MG63 (cell line): ENCODE measurements around the gene DGUOK. TPM values are rescaled to one million over a fixed set of nuclear protein-coding genes. Genes with fewer than 3 reads are reported as not detected.
"Not testable (repeated sequence)": the region's sequence is repeated elsewhere in the genome, so short reads cannot be mapped to it uniquely, and the experiment has no call there.

Source experiments
- DNase-seq: peaks from one replicate; pipeline ENCODE4 v3.0.0-alpha.2; 2020
- H3K27me3 ChIP-seq: fragments of 250-450 bp; sonication (Bioruptor Pico); 2 replicates; pipeline ENCODE4 v1.5.1; 2020; ENCODE audit warnings: mild to moderate bottlenecking, moderate library complexity
- H3K36me3 ChIP-seq: fragments of 250-450 bp; sonication (Bioruptor Pico); 2 replicates; pipeline ENCODE4 v1.5.1; 2020; ENCODE audit warnings: mild to moderate bottlenecking, moderate library complexity
- H3K4me3 ChIP-seq: fragments of 250-450 bp; sonication (Bioruptor Pico); 2 replicates; pipeline ENCODE4 v1.5.1; 2020; ENCODE audit warnings: mild to moderate bottlenecking, moderate library complexity
- H3K9me3 ChIP-seq: fragments of 250-450 bp; sonication (Bioruptor Pico); 2 replicates; pipeline ENCODE4 v1.5.1; 2020; ENCODE audit warnings: mild to moderate bottlenecking, moderate library complexity
- total RNA-seq: library from RNA; depleted of rRNA; stranded (reverse); fragments of >200 nt; shearing (Covaris generic); gene quantifications from 2 replicates; pipeline ENCODE4 v1.2.3, GENCODE V29; 2014; ENCODE audit warnings: low replicate concordance

Gene DGUOK
- total RNA-seq, 1 experiment from 2014 or later: 51.8 TPM

DNA sequence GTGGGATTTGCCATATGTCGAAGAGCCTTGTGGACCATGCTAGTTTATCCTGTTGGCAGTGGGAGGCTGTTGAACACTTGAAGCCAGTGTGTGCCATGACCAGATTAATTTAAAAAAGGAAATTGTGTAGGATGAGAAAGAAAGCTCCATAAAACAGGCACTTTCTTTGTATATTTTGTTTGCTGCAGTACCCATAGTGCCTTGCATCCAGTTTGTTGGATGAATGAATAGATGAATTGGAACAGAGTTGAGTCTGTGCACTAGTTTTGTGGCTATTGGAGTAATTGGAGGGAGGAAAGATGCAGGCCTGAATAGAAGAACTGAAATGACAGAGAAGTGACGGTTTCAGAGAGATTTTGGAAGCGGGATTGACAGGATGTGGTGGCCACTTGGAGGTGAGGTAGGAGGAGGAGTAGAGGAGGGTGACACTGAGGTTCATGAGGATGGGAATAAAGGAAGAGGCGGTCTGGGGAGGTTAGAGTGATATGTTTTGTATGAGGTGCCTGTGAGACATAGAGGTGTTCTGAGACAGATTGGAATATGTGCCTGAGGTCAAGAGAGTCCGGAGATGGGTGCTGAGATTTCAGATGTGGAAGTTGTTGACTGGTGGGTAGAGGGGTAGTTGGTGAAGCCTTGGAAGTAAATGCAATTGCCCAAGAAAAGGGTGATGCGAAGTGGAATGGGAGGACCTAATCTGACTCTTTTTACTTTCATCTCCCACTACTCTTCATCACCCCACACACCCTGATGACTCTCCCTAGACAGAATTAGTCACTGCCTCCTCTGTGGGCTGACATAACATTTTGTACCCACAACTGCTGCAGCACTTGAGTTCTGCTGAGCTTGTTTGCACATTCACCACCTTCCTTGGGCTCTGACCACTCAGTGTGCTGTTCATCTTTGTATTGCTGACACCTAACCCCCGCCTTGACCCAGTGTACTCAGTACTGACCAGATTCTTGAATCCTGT is 5.1 kb downstream of the DGUOK start:
- Histone ChIP-seq H3K9me3 (no peaks in the 10 kb centered on the region), H3K4me3 (no peak overlapping the region), H3K36me3 (peaks cover 37% of the 10 kb centered on the region), H3K27me3 (no peaks in the 10 kb centered on the region)
- peak; percentile 17 for DNase-seq

DNA sequence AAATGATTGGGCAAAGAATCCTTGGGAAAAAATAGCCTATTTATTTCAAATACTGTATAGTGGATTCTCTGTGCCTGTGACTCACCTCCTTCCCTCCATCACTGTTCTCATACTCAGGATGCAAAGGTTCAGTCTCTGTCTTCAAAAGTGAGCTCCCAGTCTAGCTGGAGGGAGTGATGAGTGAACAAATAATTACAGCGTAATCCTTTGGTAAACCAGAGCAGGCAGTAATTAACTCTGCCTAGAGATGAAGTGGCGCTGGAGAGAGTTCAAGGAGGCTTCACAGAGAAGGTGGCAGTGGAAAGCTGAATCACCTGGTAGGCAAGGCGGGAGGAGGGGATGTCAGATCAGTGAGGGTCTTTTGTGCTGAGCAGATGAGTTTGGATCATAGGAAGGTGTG is 6.5 kb downstream of the DGUOK start:
- H3K27me3 ChIP-seq: no peaks in the 10 kb centered on the region
- no peak overlapping the region for H3K4me3 ChIP-seq
- peaks cover 38% of the 10 kb centered on the region for H3K36me3 ChIP-seq
- DNase-seq: no peak
- no peaks in the 10 kb centered on the region for H3K9me3 ChIP-seq

DNA sequence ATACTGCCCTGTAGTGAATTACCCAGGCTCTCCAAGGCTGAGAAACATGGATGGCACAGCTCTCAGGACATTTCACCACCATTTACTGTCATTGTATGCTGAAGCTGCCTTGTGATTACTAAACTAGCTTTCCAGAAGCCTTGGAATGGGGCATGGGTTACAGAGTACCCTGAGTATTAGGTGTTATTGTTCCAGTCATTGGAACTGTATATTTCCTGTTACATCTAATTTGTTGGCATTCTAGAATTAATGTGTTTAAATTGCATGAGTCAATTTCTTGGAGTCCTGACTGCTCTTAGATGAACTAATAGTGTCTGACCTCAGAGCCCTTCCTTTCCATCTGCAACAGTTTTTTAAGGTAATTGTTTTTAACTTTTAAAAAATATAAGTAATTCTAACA is 9.0 kb downstream of the DGUOK start:
- Histone ChIP-seq H3K4me3 (no peak overlapping the region), H3K27me3 (no peaks in the 10 kb centered on the region), H3K36me3 (peaks cover 42% of the 10 kb centered on the region)

DNA sequence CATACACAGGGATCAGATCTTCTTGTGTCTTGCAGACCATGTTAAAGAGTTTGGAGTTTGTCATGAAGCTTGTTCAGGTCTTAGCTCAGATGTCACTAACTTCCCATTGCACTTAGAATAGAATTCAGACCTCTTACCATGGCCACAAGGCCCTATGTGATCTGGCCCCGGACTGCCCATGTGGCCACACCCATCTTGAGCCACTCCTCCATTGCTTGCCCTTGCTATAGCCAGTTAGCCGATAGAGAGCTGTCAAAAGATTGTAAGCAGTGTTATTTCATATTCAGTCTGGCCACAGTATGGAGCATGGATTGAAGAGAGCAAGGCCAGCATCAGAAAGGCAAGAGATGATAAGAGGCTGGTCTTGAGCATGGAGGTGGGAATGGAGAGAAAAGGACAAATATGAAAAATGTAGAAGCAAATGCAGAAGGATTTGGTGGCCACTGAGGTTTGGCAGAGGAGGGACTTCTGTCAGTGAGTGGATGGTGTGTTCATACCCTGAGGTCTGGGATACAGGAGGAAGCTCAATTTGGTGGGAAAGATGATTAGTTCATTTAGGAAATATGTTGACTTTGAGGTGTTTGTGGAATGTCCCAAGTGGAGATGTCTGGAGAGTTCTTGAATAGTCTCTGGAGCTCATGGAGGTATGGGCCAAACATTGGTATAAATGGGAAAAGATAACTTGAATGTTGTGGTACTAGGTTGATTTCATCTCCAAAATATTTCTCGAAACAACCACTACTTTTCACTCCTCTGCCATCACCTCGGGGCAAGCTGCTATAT is 10.6 kb downstream of the DGUOK start:
- Histone ChIP-seq H3K9me3 (no peaks in the 10 kb centered on the region), H3K36me3 (peaks cover 47% of the 10 kb centered on the region), H3K4me3 (no peak overlapping the region), H3K27me3 (no peaks in the 10 kb centered on the region)
- no peak for DNase-seq

More for the DNA sequence above, 9.0 kb downstream of the DGUOK start:
- H3K9me3 ChIP-seq: no peaks in the 10 kb centered on the region
- DNase-seq: no peak

DNA sequence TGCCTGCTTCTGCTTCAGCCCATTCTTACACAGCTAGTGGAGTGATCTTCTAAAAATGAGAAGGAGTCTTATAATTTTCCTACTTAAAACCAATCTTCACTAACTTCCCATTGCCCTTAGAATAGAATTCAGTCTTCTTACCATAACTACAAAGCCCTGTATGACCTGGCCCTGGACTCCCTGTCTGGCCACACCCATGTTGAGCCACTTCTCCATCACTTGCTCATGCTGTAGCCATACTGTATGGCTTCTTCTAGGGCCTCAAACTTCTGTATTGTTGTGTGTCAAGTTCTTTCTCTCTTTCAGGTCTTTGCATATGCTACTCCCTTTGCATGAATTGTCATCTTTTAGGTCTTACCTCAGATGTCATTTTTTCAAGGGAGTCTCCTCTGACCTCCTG is 11.2 kb downstream of the DGUOK start:
- H3K36me3 ChIP-seq: peaks cover 46% of the 10 kb centered on the region
- DNase-seq: no peak

DNA sequence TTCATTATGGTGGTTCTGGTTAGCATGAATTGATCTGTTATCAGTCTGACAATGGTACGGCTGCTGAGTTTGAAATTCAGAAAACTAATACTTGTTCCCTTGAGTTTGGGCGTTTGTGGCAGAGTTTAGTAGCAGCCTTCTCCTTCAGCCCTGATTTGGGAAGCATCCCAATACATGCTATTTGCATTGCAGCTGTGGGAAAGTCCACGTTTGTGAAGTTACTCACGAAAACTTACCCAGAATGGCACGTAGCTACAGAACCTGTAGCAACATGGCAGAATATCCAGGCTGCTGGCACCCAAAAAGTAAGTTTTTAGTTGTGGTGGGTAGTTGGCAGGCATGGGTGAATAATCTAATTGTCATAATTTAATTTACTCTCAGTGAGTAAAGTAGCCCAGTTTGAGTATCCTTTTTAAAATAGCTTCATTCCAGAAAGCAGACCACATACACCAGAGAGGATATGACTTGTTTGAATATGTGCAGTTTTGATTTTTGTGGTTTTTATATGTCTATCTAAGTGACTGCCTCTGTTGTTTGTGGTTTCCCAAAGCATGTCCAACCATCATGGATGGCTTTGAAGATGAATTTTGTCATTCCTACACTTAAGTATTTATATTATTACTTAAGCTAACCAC is 12.2 kb downstream of the DGUOK start:
- DNase-seq: peak; percentile 67
- H3K27me3 ChIP-seq: no peaks in the 10 kb centered on the region
- peaks cover 45% of the 10 kb centered on the region for H3K36me3 ChIP-seq
- H3K9me3 ChIP-seq: no peaks in the 10 kb centered on the region
- no peak overlapping the region for H3K4me3 ChIP-seq

More for the DNA sequence above, 11.2 kb downstream of the DGUOK start:
- Histone ChIP-seq H3K9me3 (no peaks in the 10 kb centered on the region), H3K27me3 (no peaks in the 10 kb centered on the region), H3K4me3 (no peak overlapping the region)

DNA sequence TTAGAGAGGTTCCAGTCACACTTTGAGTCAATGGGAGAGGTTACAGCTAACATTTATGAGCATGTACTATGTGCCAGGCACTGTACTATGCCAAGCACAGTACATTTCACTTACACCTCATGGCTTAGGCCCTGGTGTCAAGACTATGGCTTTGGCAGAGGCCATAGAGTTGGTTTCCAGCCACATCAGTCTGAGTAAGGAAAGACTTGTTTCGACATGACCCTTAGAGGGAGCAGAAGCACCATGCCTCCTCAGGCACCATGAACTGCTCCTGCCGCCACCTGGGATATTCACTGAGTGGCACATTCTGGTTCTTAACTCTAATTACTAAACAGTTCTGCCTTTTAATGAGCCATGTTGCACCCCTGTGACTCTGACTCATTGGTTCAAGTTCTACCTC is 12.7 kb downstream of the DGUOK start:
- DNase-seq: peak; percentile 87
- peaks cover 46% of the 10 kb centered on the region for H3K36me3 ChIP-seq
- H3K9me3 ChIP-seq: no peaks in the 10 kb centered on the region
- H3K27me3 ChIP-seq: no peaks in the 10 kb centered on the region
- H3K4me3 ChIP-seq: no peak overlapping the region

DNA sequence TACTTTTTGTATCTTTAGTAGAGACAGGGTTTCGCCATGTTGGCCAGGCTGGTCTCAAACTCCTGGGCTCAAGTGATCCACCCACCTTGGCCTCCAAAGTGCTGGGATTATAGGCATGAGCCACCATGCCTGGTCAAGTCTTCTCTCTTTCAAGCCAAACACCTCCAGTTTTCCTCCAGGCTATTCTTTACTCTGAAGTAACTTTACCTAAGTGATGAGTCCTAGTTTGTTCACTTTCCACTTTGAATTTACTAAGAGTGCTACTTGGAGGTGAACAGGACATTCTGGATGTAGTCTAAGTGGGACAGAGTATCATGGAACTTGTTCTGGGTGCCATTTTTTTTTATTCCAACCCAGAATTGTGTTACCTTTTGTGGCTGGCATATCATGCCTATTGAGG is 13.4 kb downstream of the DGUOK start:
- not testable (repeated sequence) for H3K27me3 ChIP-seq, H3K9me3 ChIP-seq, DNase-seq, H3K4me3 ChIP-seq
- peaks cover 51% of the 10 kb centered on the region for H3K36me3 ChIP-seq

DNA sequence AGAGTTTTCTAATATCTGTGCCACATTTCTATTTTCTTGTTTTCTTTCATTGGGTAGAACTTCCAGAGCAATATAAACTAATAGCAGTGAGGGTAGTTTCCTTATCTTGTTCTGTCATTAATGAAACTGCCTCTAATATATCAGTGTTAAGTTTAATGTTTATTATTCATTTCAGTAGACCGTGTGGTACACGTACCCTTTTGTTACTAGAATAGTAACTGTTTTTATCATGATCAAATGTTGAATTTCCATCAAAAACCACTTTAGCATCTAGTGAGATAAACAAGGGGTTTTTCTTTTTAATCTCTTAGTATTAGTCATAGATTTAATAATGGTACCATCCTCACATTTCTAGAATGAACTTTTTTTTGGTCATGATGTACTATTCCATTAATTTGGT is 16.0 kb downstream of the DGUOK start:
- DNase-seq: no peak
- H3K4me3 ChIP-seq: no peak overlapping the region
- peaks cover 60% of the 10 kb centered on the region for H3K36me3 ChIP-seq
- no peaks in the 10 kb centered on the region for H3K27me3 ChIP-seq
- H3K9me3 ChIP-seq: no peaks in the 10 kb centered on the region

DNA sequence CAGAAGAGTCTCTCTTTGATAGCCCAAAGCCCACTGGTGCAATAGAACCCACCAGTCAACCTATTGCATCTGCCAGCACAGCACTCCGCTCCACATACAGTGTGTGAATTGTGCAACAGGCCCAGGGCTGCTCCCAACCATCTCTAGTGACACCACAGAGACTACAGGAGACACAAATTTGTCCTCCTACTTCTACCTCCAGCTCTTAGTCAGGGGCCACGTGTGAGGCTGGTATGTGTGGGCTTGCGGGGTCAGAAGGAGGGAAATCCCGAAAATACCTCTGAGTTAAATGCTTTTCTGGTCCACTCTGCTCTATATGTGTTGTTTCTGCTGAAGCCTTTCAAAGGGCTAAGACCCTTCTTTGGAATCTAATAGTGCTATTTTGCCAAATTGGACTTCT is 18.0 kb downstream of the DGUOK start:
- Histone ChIP-seq H3K27me3 (no peaks in the 10 kb centered on the region), H3K4me3 (no peak overlapping the region), H3K9me3 (no peaks in the 10 kb centered on the region), H3K36me3 (peaks cover 78% of the 10 kb centered on the region)
- no peak for DNase-seq

DNA sequence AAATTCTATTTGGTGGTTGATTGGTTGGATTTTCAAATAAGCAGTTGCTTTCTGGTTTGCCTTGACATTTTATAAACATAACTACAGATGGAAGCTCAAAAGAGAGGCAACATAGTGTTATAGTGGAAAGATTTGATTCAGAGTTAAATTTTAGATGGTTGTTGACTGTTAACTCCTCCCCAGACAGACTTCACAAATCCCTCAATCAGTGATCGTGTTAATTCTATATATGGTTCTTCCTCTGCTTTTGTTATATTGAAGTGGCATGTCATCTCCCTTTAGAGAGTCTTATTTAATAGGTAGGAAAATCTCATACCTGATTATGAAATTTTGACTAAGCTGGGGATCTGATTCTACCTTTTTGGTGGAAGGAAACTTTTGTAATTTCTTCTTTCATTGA is 19.5 kb downstream of the DGUOK start:
- no peak for DNase-seq
- H3K27me3 ChIP-seq: no peaks in the 10 kb centered on the region
- no peaks in the 10 kb centered on the region for H3K9me3 ChIP-seq
- H3K36me3 ChIP-seq: peaks cover 81% of the 10 kb centered on the region
- H3K4me3 ChIP-seq: no peak overlapping the region

DNA sequence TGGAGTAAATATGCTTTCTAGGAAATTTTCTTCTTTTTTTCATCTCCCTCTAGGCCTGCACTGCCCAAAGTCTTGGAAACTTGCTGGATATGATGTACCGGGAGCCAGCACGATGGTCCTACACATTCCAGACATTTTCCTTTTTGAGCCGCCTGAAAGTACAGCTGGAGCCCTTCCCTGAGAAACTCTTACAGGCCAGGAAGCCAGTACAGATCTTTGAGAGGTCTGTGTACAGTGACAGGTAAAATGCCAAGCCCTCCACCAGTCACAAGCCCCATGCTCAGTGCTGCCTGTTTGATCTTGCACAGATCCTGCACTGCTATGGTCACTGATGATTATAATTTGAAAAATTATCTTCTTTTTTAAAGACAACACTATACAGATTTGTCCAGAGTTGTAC is 20.0 kb downstream of the DGUOK start:
- Histone ChIP-seq H3K27me3 (no peaks in the 10 kb centered on the region), H3K4me3 (no peak overlapping the region), H3K9me3 (no peaks in the 10 kb centered on the region), H3K36me3 (peaks cover 82% of the 10 kb centered on the region)
- DNase-seq: no peak

DNA sequence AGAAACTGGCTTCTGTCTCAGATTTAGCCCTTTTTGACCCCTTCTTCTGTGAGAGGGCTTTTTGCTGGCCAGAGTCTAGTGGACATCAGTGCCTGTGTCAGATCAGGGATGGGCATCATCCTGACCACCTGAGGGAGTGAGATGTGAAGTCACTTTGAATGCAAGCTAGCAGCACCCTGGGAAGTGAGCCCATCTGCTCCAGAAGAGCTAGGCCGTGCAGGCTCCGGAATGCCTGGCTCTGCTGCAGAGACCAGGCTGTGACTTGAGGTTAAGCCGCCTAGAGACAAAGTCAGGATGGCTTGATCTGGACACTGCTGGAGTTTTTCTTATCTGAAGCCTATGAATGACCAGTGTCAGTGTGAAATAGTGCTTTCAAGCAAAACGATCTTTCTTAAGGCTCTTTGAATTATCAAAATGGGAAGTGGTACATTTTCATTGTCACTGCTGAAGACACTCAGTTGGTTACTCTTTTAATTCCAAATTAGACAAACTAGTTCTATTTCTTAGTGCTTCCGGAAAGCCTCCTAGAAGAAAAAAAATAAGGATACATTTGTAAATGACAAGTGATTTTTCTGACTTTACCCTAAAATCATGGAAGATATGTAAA is 20.8 kb downstream of the DGUOK start:
- H3K36me3 ChIP-seq: peaks cover 87% of the 10 kb centered on the region
- H3K27me3 ChIP-seq: no peaks in the 10 kb centered on the region
- no peaks in the 10 kb centered on the region for H3K9me3 ChIP-seq
- DNase-seq: no peak
- H3K4me3 ChIP-seq: no peak overlapping the region

DNA sequence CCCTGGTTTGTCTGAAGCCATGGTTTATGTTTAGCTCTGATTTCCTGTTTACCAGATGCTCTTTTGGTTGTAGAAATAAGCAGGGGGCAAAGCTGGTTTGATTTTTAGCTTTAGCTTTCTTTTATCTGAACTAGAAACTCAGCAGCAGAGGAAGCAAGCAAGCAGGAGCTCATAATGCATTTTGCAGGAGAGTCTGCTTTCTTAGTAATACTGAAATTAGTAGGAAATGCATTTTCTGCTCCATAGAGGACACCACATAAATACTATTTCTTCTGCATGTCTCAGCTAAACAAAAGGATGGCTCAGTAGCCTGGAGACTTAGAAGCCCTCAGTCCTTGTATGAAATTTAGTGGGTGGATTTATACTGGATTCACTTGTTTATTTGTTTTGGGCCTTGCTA is 23.1 kb downstream of the DGUOK start:
- Histone ChIP-seq H3K9me3 (no peaks in the 10 kb centered on the region), H3K4me3 (no peak overlapping the region), H3K36me3 (peaks cover 81% of the 10 kb centered on the region), H3K27me3 (no peaks in the 10 kb centered on the region)
- no peak for DNase-seq

DNA sequence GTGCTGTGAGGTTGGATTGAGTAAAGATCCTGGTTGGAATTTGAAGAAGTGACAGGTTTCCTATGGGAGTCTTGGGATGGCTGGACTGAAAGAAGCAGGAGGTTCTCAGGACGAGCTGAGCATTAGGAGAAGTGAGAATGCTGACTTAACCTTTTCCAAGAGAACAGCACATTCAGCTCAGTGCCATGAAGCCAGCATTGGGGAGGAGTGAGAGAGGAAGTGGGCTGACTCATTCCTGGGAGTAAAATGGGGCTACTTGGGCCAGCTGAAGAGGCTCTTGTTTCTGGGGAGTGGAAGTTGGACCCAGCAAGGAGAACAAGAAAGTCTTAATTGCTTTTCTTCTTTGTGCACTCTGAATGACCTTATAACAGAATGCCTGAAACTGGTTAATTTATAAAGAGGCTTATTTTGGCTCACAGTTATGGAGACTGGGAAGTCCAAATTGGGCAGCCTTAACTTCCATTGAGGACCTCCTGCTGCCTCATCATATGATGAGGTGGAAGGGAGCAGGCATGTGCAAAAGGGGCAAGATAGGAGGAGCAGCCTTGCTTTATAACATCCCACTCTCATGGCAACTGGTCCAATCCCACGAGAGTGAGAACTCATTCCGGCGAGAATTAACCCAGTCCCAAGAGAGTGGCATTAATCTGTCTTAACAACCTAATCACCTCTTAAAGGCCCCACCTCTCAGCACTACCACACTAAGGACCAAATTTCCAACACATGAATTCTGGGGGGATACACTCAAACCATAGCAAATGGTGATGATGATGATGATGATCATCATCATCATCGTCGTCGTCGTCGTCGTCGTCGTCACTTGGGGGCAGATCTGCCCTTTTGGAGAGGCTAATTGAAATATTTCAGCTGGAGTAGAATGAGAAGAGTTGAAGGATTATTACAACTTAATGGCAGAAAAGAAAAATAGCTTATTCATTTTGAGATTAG is 26.1 kb downstream of the DGUOK start:
- Histone ChIP-seq H3K36me3 (peaks cover 79% of the 10 kb centered on the region), H3K4me3 (no peak overlapping the region), H3K27me3 (no peaks in the 10 kb centered on the region), H3K9me3 (no peaks in the 10 kb centered on the region)
- DNase-seq: peak; percentile 55
